ENCODE results near the gene RAMAC. TPM values are rescaled to one million over a fixed set of nuclear protein-coding genes. Genes with fewer than 3 reads are reported as not detected.

The RAMAC gene
- total and polyA plus RNA-seq, 2 of the 4 experiments (the other 2 are of a cell fraction), result 23.6 to 29.6 TPM

- Histone ChIP-seq H2BK20ac (ENCODE audit: low read depth, low read length) (no peak overlapping the region), H3K4ac (ENCODE audit: low read depth, low read length) (no peak overlapping the region), H3K27ac (ENCODE audit: insufficient read depth, low read length) (no peak overlapping the region), H4K8ac (ENCODE audit: low read depth in 2 of 2, low read length in 2 of 2) (no peak overlapping the region), H2AK5ac (ENCODE audit: low read depth, low read length) (no peak overlapping the region), H2BK15ac (ENCODE audit: low read depth, low read length) (no peak overlapping the region), H3K36me3 (ENCODE audit: control insufficient read depth, insufficient read depth, low read length) (no peaks in the 10 kb centered on the region), H4K20me1 (ENCODE audit: insufficient read depth, low read length) (no peaks in the 10 kb centered on the region), H3K4me1 (ENCODE audit: control insufficient read depth, insufficient read depth, low read length) (no peaks in the 10 kb centered on the region), H3K4me3 (ENCODE audit: insufficient read depth, low read depth, low read length) (no peak overlapping the region), H3K23ac (ENCODE audit: low read depth, low read length) (no peak overlapping the region), H2AK9ac (replicated peaks; ENCODE audit: low read depth, low read length, poor library complexity) (no peak overlapping the region), H3K27me3 (ENCODE audit: control insufficient read depth, insufficient read depth, low read length) (no peaks in the 10 kb centered on the region), H3K9me3 (ENCODE audit: control insufficient read depth, insufficient read depth, low read length) (no peaks in the 10 kb centered on the region), H4K5ac (ENCODE audit: low read depth, low read length) (no peak overlapping the region), H3K56ac (ENCODE audit: extremely low read depth, insufficient read depth, low read length) (no peak overlapping the region), H3K4me2 (ENCODE audit: low read depth, low read length) (no peak overlapping the region), H3K9me1 (ENCODE audit: insufficient read depth, low read length) (no peaks in the 10 kb centered on the region), H2AFZ (replicated peaks; ENCODE audit: low read length, poor library complexity) (no peak overlapping the region), H2BK120ac (ENCODE audit: low read depth, low read length) (no peak overlapping the region), H3K14ac (replicated peaks; ENCODE audit: low read depth, low read length) (no peak overlapping the region), H3K18ac (ENCODE audit: low read depth, low read length) (no peak overlapping the region), H3K79me1 (ENCODE audit: low read depth in 1 of 2, low read length in 2 of 2) (no peaks in the 10 kb centered on the region), H4K91ac (ENCODE audit: insufficient read depth, low read depth, low read length) (no peak overlapping the region), H3K9ac (ENCODE audit: low read depth, low read length) (no peak overlapping the region), H2BK5ac (ENCODE audit: low read depth, low read length, poor library complexity, severe bottlenecking) (no peak overlapping the region)
- no peak for DNase-seq
- intact Hi-C loops (cut with micrococcal nuclease) (no loop called here), dilution Hi-C loops (cut with HindIII; ENCODE audit: low sequenced_read_pairs, unreplicated experiment) (no loop called here), in situ Hi-C loops (cut with MboI; ENCODE audit: low sequenced_read_pairs) (no loop called here)
- ChIA-PET CTCF (no interaction called here), POLR2A (ENCODE audit: unreplicated experiment) (no interaction called here)
- no TSS peak for BruUV-seq (replicated peaks)
- TF ChIP-seq SMC3 (IDR thresholded peaks at IDR 0.05; ENCODE audit: low read depth, low read length), result no peak
- TF ChIP-seq RAD21 (IDR thresholded peaks at IDR 0.05; ENCODE audit: low read length), result no peak
- no peak for TF ChIP-seq RCOR1 (IDR thresholded peaks at IDR 0.05; ENCODE audit: insufficient replicate concordance, low read length)
- TF ChIP-seq, protein P1, sequence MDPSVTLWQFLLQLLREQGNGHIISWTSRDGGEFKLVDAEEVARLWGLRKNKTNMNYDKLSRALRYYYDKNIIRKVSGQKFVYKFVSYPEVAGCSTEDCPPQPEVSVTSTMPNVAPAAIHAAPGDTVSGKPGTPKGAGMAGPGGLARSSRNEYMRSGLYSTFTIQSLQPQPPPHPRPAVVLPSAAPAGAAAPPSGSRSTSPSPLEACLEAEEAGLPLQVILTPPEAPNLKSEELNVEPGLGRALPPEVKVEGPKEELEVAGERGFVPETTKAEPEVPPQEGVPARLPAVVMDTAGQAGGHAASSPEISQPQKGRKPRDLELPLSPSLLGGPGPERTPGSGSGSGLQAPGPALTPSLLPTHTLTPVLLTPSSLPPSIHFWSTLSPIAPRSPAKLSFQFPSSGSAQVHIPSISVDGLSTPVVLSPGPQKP (IDR thresholded peaks at IDR 0.05; ENCODE audit: borderline replicate concordance, low read depth, low read length), result no peak
- TF ChIP-seq MAZ (IDR thresholded peaks at IDR 0.05; ENCODE audit: borderline replicate concordance, low read depth, low read length), result no peak
- TF ChIP-seq, protein P2, sequence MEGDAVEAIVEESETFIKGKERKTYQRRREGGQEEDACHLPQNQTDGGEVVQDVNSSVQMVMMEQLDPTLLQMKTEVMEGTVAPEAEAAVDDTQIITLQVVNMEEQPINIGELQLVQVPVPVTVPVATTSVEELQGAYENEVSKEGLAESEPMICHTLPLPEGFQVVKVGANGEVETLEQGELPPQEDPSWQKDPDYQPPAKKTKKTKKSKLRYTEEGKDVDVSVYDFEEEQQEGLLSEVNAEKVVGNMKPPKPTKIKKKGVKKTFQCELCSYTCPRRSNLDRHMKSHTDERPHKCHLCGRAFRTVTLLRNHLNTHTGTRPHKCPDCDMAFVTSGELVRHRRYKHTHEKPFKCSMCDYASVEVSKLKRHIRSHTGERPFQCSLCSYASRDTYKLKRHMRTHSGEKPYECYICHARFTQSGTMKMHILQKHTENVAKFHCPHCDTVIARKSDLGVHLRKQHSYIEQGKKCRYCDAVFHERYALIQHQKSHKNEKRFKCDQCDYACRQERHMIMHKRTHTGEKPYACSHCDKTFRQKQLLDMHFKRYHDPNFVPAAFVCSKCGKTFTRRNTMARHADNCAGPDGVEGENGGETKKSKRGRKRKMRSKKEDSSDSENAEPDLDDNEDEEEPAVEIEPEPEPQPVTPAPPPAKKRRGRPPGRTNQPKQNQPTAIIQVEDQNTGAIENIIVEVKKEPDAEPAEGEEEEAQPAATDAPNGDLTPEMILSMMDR (conservative IDR thresholded peaks at IDR 0.05; ENCODE audit: low read depth, low read length), result no peak
- TF ChIP-seq RFX5 (IDR thresholded peaks at IDR 0.05; ENCODE audit: low read depth, low read length), result no peak
- ATAC-seq (ENCODE audit: low read depth), result no peak
- 50% methylated on average over 1 of the region's 1 CpG; no CpG with 5 or more reads in 1 of the 2 experiments for WGBS, 2 experiments (ENCODE audit: extremely low coverage in 2 of 2, insufficient read length in 1 of 2)
These were observed 6.3 kb upstream of the RAMAC start for GRCh38 chr15:82979726-82980125.
